GM21390 (cell line): ENCODE data around the gene USP2.
"Not testable (repeated sequence)": the region's sequence is repeated elsewhere in the genome, so short reads cannot be mapped to it uniquely, and the experiment has no call there.

ENCODE experiments used
- ATAC-seq: cut with Tn5 transposase; IDR thresholded peaks from one replicate; pipeline ENCODE4 v1.9.1; 2021; ENCODE audit not compliant: unreplicated experiment

USP2 gene

GRCh38 chr11:119414734-119415133 lies 33.2 kb upstream of the USP2 start:
- ATAC-seq, result no peak

GRCh38 chr11:119414321-119414720 lies 32.8 kb upstream of the USP2 start:
- ATAC-seq, result no peak

GRCh38 chr11:119412072-119412471 lies 30.6 kb upstream of the USP2 start:
- ATAC-seq, result no peak

GRCh38 chr11:119410501-119410900 lies 29.0 kb upstream of the USP2 start:
- no peak for ATAC-seq

- no peak for ATAC-seq
Observed at GRCh38 chr11:119409731-119410130, 28.2 kb upstream of the USP2 start.

- ATAC-seq, result no peak
Observed at GRCh38 chr11:119406005-119406404, 24.5 kb upstream of the USP2 start.

- ATAC-seq, result not testable (repeated sequence)
Observed at GRCh38 chr11:119405448-119405847, 24.0 kb upstream of the USP2 start.

GRCh38 chr11:119404872-119405271 lies 23.4 kb upstream of the USP2 start:
- no peak for ATAC-seq

GRCh38 chr11:119403021-119403420 lies 21.5 kb upstream of the USP2 start:
- no peak for ATAC-seq

- ATAC-seq, result no peak
Observed at GRCh38 chr11:119402470-119402869, 21.0 kb upstream of the USP2 start.

- ATAC-seq, result no peak
Observed at GRCh38 chr11:119400860-119401259, 19.4 kb upstream of the USP2 start.

- ATAC-seq, result no peak
Observed at GRCh38 chr11:119397740-119398139, 16.2 kb upstream of the USP2 start.

GRCh38 chr11:119396835-119397234 lies 15.3 kb upstream of the USP2 start:
- ATAC-seq, result no peak

GRCh38 chr11:119391275-119391674 lies 9.8 kb upstream of the USP2 start:
- no peak for ATAC-seq

GRCh38 chr11:119389611-119390254 lies 8.2 kb upstream of the USP2 start:
- ATAC-seq, result no peak

GRCh38 chr11:119388103-119388502 lies 6.6 kb upstream of the USP2 start:
- no peak for ATAC-seq

GRCh38 chr11:119384332-119384731 lies 2.8 kb upstream of the USP2 start:
- ATAC-seq, result no peak

- ATAC-seq, result not testable (repeated sequence)
Observed at GRCh38 chr11:119382513-119382912, 1.0 kb upstream of the USP2 start.

GRCh38 chr11:119382101-119382500 lies 611 bp upstream of the USP2 start:
- ATAC-seq, result no peak

- ATAC-seq, result no peak
Observed at GRCh38 chr11:119380827-119381180, 686 bp downstream of the USP2 start.

- ATAC-seq, result no peak
Observed at GRCh38 chr11:119380160-119380826, 1.2 kb downstream of the USP2 start.

- ATAC-seq, result no peak
Observed at GRCh38 chr11:119378851-119379465, 2.5 kb downstream of the USP2 start.
